Skin of body (tissue), 2 donors: Measurements from ENCODE around the gene UBN2. TPM values are rescaled to one million over a fixed set of nuclear protein-coding genes. Genes with fewer than 3 reads are reported as not detected.
A peak's percentile ranks its signal among the peaks of the same experiment; 100 is the strongest.
"Not testable (repeated sequence)": the region's sequence is repeated elsewhere in the genome, so short reads cannot be mapped to it uniquely, and the experiment has no call there.

Source experiments
- DNase-seq: peaks from one replicate; lab custom pipeline; 2025; lab: John Stamatoyannopoulos, UW
- total RNA-seq: library from RNA; depleted of rRNA; stranded (reverse); fragments of >200 nt; gene quantifications from one replicate; pipeline ENCODE4 v1.2.3, GENCODE V29; 2014

The UBN2 gene
- total RNA-seq, 1 donor from 2014 or later, result 13.7 TPM

- no peak for DNase-seq
Measured at GRCh38 chr7:139294241-139294640, 63.2 kb downstream of the UBN2 start.

- no peak for DNase-seq
Measured at GRCh38 chr7:139294951-139295575, 64.0 kb downstream of the UBN2 start.

GRCh38 chr7:139297795-139298194, 66.8 kb downstream of the UBN2 start:
- DNase-seq, result no peak

- no peak for DNase-seq
Measured at GRCh38 chr7:139299296-139299695, 68.3 kb downstream of the UBN2 start.

- DNase-seq, result no peak
Measured at GRCh38 chr7:139300390-139300789, 69.4 kb downstream of the UBN2 start.

GRCh38 chr7:139304517-139304916, 73.5 kb downstream of the UBN2 start:
- no peak for DNase-seq

GRCh38 chr7:139317939-139318505, 87.0 kb downstream of the UBN2 start:
- no peak for DNase-seq

GRCh38 chr7:139321071-139321745, 90.2 kb downstream of the UBN2 start:
- DNase-seq, result no peak

- not testable (repeated sequence) for DNase-seq
Measured at GRCh38 chr7:139324709-139325108, 93.7 kb downstream of the UBN2 start.

- no peak for DNase-seq
Measured at GRCh38 chr7:139328375-139328774, 97.3 kb downstream of the UBN2 start.

- DNase-seq, result no peak
Measured at GRCh38 chr7:139329119-139329518, 98.1 kb downstream of the UBN2 start.

GRCh38 chr7:139330333-139331030, 99.4 kb downstream of the UBN2 start:
- DNase-seq, result no peak

- no peak for DNase-seq
Measured at GRCh38 chr7:139332697-139333359, 101.8 kb downstream of the UBN2 start.

- DNase-seq, result not testable (repeated sequence)
Measured at GRCh38 chr7:139333443-139333842, 102.4 kb downstream of the UBN2 start.

- DNase-seq, result no peak
Measured at GRCh38 chr7:139334399-139335150, 103.5 kb downstream of the UBN2 start.

GRCh38 chr7:139339025-139339424, 108.0 kb downstream of the UBN2 start:
- DNase-seq, result no peak

- no peak for DNase-seq
Measured at GRCh38 chr7:139339698-139340036, 108.6 kb downstream of the UBN2 start.

GRCh38 chr7:139340037-139340807, 109.2 kb downstream of the UBN2 start:
- DNase-seq, result peak; percentile 100

GRCh38 chr7:139340808-139341057, 109.7 kb downstream of the UBN2 start:
- DNase-seq, result no peak

- peak; percentile 93 for DNase-seq
Measured at GRCh38 chr7:139341058-139341775, 110.2 kb downstream of the UBN2 start, which contains the start of gene FMC1. TSS of gene FMC1 (plus strand) at chr7:139341337. CDS start at chr7:139341385, 48 bp downstream.
